NCI-H2227 (cell line): Measurements from ENCODE around the gene BCO2.
"Not testable (repeated sequence)": the region's sequence is repeated elsewhere in the genome, so short reads cannot be mapped to it uniquely, and the experiment has no call there.

ENCODE experiments used
- DNase-seq: peaks from one replicate; lab custom pipeline; 2025; ENCODE audit not compliant: unreplicated experiment; lab: John Stamatoyannopoulos, UW

The BCO2 gene

GRCh38 chr11:112166562-112166961 lies 8.8 kb upstream of the BCO2 start:
- no peak for DNase-seq

- no peak for DNase-seq
Observed at GRCh38 chr11:112167145-112167544, 8.2 kb upstream of the BCO2 start, which contains the start of gene TEX12. Gene TEX12, plus strand, starts transcription at chr11:112167372. Its CDS starts 1,897 bp downstream, at chr11:112169269.

- no peak for DNase-seq
Observed at GRCh38 chr11:112172362-112172994, 2.8 kb upstream of the BCO2 start.

DNA sequence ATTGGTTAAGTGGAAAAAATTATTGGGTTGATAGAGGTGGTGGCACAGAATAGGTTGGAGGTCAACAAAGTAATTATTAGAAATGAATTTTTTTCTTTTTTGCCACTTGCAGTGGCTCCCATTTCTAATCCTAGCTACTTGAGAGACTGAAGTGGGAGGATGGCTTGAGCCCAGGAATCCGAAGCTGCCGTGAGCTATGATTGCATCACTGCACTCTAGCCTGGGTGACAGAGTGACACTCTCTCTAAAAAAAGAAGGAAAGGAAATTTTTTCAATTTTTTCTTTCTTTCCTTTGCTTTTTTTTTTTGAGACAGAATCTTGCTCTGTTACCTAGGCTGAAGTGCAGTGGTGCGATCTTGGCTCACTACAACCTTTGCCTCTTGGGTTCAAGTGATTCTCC lies 2.2 kb upstream of the BCO2 start:
- no peak for DNase-seq

DNA sequence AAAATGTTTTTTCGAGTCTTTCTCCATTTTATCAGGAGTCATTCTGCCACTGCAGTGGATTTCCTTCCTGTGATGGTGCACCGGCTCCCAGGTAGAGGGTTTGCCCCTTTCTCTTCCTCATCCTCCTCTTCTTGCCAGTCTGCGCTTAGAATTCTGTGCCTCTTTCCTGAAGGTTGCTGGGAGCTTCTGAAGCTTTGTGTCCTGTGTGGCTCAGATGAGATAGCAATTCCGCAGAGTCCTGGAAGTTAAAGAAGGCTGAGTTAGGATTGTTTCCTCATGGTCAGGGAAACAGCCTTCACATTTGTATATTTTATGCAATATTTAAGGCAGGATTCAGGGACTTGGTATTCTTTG lies 264 bp downstream of the BCO2 start:
- DNase-seq = no peak

- DNase-seq = no peak
Observed at GRCh38 chr11:112176077-112176476, 765 bp downstream of the BCO2 start.

GRCh38 chr11:112177589-112177988 lies 2.3 kb downstream of the BCO2 start:
- no peak for DNase-seq

GRCh38 chr11:112178428-112178827 lies 3.1 kb downstream of the BCO2 start:
- DNase-seq = no peak

DNA sequence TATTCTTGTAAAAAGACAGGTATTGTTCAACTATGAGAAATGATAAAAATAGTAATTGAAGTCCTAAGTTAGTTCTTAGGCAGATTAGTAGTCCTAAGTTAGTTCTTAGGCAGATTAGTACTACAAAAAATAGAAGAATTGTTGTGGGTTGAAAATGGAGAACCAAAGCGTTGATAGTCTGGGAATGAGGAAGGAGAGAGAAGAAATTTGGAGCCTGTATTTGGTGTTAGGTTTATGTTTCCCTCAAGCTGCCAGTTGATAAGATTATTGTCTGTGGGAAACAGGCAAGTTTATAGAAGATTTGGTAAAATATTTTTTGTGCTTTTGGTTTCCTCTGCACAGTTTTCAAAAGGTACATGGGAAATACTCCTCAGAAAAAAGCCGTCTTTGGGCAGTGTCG lies 3.6 kb downstream of the BCO2 start:
- no peak for DNase-seq

DNA sequence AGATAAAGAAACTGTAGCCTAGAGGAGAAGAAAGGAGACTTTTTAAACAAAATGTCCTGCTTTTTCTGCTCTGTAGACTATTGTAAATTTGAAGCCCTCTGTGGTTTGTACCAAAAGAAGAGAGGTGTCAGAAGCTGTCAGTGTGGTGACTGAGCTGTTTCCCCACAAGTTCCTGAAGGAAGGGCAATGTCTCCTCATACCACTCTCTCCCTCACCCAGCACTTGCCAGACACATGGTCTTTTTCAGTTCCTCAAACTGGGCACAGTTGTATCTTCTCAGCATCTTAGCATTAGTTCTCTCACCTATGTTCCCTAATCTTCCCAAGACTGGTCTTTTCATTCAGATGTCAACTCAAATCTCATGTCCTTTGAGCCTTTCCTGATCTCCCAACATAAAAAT lies 4.3 kb downstream of the BCO2 start:
- DNase-seq = no peak

DNA sequence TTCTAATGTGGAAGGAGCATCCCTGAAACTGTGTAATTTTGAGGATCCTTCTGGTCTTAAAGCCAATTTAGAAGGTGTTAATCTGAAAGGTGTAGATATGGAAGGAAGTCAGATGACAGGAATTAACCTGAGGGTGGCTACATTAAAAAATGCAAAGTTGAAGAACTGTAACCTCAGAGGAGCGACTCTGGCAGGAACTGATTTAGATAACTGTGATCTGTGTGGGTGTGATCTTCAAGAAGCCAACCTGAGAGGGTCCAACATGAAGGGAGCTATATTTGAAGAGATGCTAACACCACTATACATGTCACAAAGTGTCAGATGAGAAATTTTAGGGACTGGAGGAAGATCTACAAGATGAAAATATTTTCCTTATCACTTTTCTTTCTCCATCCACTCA lies 7.6 kb downstream of the BCO2 start:
- no peak for DNase-seq

GRCh38 chr11:112185883-112186282 lies 10.6 kb downstream of the BCO2 start:
- no peak for DNase-seq

DNA sequence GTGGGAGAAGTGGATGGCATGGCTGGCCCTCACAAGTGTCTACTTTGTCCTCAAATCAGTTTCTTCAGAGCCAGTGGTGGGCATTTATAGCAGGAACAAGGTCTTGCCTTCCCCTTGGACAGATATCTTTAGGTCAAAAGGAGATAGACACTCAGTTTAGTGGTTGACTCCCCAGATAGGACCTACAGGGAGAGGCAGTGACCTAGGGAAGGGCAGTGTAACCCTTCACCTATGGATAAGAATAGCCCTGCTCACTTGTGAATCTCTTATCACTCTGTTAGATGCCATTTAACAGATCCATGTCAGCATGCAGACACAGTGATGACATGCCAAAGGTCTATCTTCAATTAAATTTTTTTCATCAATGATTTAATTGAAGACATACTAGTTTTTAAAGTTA lies 11.0 kb downstream of the BCO2 start:
- DNase-seq = no peak

- DNase-seq = not testable (repeated sequence)
Observed at GRCh38 chr11:112195113-112195512, 19.8 kb downstream of the BCO2 start.

DNA sequence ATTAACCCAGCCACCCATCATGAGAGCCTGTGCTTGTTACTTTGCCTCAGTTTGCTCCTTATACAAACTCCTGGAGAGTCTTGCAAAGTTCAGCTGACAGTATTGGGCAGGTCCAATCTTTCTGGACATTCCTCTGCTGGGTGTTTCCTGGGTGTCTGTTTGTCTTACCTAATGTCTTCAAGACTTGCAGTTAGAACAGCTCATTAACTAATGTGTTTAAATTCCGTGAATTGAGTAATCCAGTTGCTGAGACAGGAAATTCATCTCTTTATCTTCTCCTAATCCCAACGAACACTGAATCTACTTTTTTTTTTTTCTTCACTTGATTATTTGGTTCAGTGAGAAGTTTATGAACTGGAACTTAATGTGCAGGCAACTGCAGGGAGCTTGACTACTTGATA lies 20.6 kb downstream of the BCO2 start:
- DNase-seq = no peak

DNA sequence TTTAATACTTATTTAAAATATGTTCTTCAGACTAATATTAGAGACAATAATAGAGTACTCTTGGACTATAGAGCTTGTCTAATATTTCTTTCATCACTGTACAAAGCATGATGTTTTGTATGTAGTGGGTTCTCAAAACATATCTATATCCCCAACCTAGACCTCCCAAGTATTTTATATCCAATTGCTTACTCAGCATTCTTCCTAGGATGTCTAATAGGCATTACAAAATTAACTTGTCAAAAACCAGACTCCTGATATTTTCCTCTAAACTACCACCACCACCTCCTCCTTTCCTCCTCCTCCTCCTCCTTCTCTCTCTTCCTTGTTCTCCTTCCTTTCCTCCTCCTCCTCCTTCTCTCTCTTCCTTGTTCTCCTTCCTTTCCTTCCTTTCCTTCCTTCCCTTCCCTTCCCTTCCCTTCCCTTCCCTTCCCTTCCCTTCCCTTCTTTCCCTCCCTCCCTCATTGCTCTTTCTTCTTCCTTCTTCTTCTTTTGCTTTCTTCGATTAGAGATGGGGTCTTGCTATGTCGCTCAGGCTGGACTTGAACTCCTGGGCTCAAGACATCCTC lies 21.3 kb downstream of the BCO2 start:
- DNase-seq = no peak

GRCh38 chr11:112199101-112199500 lies 23.8 kb downstream of the BCO2 start:
- DNase-seq = not testable (repeated sequence)

- DNase-seq = no peak
Observed at GRCh38 chr11:112200252-112200651, 24.9 kb downstream of the BCO2 start.

GRCh38 chr11:112206071-112206470 lies 30.8 kb downstream of the BCO2 start:
- no peak for DNase-seq

DNA sequence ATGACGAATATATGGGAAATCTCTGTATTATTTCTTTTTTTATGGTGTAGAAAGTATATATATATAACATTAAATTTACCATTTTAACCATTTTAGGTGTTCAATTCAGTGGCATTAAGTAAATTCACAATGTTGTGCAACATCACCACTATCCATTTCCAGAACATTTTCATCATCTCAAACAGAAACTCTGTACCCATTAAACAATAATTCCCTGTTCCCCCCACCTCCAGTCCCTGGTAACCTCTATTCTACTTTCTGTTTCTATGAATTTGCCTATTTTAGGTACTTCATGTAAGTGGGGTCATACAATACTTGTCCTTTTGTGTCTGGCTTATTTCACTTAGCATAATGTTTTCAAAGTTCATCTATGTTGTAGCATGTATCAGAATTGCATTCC lies 35.6 kb downstream of the BCO2 start:
- no peak for DNase-seq

DNA sequence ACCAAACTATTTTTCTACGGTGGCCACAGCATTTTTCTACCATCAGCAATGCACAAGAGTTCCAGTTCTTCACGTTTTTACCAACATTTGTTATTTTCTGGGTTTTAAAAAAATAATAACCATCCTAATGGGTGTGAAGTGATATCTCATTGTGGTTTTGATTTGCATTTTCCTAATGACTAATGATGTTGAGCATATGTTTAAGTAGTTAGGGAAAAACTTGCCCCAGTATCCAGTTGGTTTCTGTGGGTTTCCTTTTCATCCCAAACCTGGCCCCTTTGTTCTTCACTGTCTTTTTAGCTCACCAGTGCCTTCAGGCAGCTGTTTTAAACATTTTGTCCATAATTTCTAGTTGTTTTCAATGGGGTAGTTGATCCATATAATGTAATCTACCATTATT lies 36.2 kb downstream of the BCO2 start:
- no peak for DNase-seq

- DNase-seq = no peak
Observed at GRCh38 chr11:112212290-112212689, 37.0 kb downstream of the BCO2 start.

GRCh38 chr11:112212710-112213109 lies 37.4 kb downstream of the BCO2 start:
- no peak for DNase-seq
